H1 (cell line): ENCODE data around the gene GLB1L2.

ENCODE experiments used
- CEBPB ChIP-seq: IDR thresholded peaks from 2 replicates; pipeline ENCODE4 v1.6.1; 2012; ENCODE audit warnings: low read depth, low read length
- EGR1 ChIP-seq: IDR thresholded peaks from 2 replicates; pipeline ENCODE4 v1.6.1; 2011; ENCODE audit warnings: low read depth, low read length, borderline replicate concordance
- EZH2 ChIP-seq: fragments of 200-600 bp; sonication (generic); IDR thresholded peaks from 2 replicates; pipeline ENCODE4 v1.7.1; 2012; ENCODE audit warnings: low read depth, mild to moderate bottlenecking, moderate library complexity, low read length, inconsistent platforms; ENCODE audit not compliant: severe bottlenecking
- GTF2F1 ChIP-seq: IDR thresholded peaks from 2 replicates; pipeline ENCODE4 v1.6.1; 2012; ENCODE audit warnings: low read depth, low read length, improper control_type of control experiment, borderline replicate concordance
- NRF1 ChIP-seq: IDR thresholded peaks from 2 replicates; pipeline ENCODE4 v1.6.1; 2011; ENCODE audit warnings: mild to moderate bottlenecking, low read depth, low read length, improper control_type of control experiment
- POLR2A ChIP-seq, 2 experiments: IDR thresholded peaks; 1 replicate in 1 of 2; 2 replicates in 1 of 2; pipeline ENCODE4 v1.6.1; 2011; ENCODE audit warnings: low read depth in 2 of 2, low read length in 2 of 2, mild to moderate bottlenecking in 2 of 2; ENCODE audit errors: control extremely low read depth in 1 of 2
- POLR2AphosphoS5 ChIP-seq: IDR thresholded peaks from 2 replicates; pipeline ENCODE4 v1.6.1; 2011; ENCODE audit warnings: low read depth, low read length
- RAD21 ChIP-seq, 2 experiments: IDR thresholded peaks in 1 of 2; conservative IDR thresholded peaks in 1 of 2; 2 replicates each; pipeline ENCODE4 v1.6.1; 2011; ENCODE audit warnings: low read depth in 2 of 2, low read length in 2 of 2, improper control_type of control experiment in 1 of 2, inconsistent platforms in 1 of 2, mild to moderate bottlenecking in 1 of 2, moderate library complexity in 1 of 2
- RXRA ChIP-seq: IDR thresholded peaks from 2 replicates; pipeline ENCODE4 v1.6.1; 2011; ENCODE audit warnings: low read depth, mild to moderate bottlenecking, low read length, moderate library complexity; ENCODE audit not compliant: insufficient read depth
- TF ChIP-seq, protein P1 (sequence below), 3 experiments: IDR thresholded peaks; 1 replicate in 2 of 3; 2 replicates in 1 of 3; pipeline versions ENCODE4 v1.5.1 to v1.6.1; 2011; ENCODE audit warnings: low read length in 3 of 3, mild to moderate bottlenecking in 3 of 3, inconsistent platforms in 2 of 3, low read depth in 1 of 3, moderate library complexity in 1 of 3; ENCODE audit not compliant: insufficient read depth in 1 of 3; ENCODE audit errors: control extremely low read depth in 1 of 3
- TF ChIP-seq, protein P2 (sequence below): IDR thresholded peaks from 2 replicates; pipeline ENCODE4 v1.6.1; 2012; ENCODE audit warnings: low read length, inconsistent platforms
- TF ChIP-seq, protein P3 (sequence below): IDR thresholded peaks from 2 replicates; pipeline ENCODE4 v1.6.1; 2011; ENCODE audit warnings: low read depth, mild to moderate bottlenecking, low read length; ENCODE audit not compliant: insufficient read depth

DNA sequence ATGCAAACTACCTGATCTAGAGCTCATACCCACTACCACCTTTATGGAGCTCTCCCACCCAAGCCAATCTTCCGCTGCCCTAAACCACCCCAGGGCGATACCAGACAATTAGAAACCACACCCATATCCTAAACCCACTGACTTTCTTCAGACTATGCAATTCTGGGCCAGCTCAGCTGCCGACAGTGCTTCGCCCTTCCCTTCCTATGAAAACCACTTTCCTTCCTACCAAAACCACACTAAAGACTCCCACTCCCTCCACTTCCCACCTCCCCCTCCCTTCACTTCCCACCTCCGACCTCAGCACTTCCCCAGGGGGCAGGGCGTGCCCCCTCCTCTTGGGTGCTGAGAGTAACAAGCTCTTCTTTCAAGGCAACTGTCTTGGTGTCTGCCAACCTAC, 55.2 kb downstream of the GLB1L2 start:
- TF ChIP-seq GTF2F1 (no peak), RXRA (no peak), RAD21 (IDR thresholded peaks at IDR 0.05 in 1 of 2, conservative IDR thresholded peaks at IDR 0.05 in 1 of 2; ENCODE audit: low read depth in 2 of 2, low read length in 2 of 2) (no peak), EZH2 (no peak), POLR2A (IDR thresholded peaks at IDR 0.05; ENCODE audit: control extremely low read depth in 1 of 2, low read depth in 2 of 2, low read length in 2 of 2) (no peak), CEBPB (no peak), NRF1 (no peak), EGR1 (no peak), POLR2AphosphoS5 (no peak)
- TF ChIP-seq, protein P1, sequence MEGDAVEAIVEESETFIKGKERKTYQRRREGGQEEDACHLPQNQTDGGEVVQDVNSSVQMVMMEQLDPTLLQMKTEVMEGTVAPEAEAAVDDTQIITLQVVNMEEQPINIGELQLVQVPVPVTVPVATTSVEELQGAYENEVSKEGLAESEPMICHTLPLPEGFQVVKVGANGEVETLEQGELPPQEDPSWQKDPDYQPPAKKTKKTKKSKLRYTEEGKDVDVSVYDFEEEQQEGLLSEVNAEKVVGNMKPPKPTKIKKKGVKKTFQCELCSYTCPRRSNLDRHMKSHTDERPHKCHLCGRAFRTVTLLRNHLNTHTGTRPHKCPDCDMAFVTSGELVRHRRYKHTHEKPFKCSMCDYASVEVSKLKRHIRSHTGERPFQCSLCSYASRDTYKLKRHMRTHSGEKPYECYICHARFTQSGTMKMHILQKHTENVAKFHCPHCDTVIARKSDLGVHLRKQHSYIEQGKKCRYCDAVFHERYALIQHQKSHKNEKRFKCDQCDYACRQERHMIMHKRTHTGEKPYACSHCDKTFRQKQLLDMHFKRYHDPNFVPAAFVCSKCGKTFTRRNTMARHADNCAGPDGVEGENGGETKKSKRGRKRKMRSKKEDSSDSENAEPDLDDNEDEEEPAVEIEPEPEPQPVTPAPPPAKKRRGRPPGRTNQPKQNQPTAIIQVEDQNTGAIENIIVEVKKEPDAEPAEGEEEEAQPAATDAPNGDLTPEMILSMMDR (IDR thresholded peaks at IDR 0.05; ENCODE audit: control extremely low read depth in 1 of 3, insufficient read depth in 1 of 3, low read depth in 1 of 3, low read length in 3 of 3), result no peak
- TF ChIP-seq, protein P2, sequence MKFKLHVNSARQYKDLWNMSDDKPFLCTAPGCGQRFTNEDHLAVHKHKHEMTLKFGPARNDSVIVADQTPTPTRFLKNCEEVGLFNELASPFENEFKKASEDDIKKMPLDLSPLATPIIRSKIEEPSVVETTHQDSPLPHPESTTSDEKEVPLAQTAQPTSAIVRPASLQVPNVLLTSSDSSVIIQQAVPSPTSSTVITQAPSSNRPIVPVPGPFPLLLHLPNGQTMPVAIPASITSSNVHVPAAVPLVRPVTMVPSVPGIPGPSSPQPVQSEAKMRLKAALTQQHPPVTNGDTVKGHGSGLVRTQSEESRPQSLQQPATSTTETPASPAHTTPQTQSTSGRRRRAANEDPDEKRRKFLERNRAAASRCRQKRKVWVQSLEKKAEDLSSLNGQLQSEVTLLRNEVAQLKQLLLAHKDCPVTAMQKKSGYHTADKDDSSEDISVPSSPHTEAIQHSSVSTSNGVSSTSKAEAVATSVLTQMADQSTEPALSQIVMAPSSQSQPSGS, result no peak
- TF ChIP-seq, protein P3, sequence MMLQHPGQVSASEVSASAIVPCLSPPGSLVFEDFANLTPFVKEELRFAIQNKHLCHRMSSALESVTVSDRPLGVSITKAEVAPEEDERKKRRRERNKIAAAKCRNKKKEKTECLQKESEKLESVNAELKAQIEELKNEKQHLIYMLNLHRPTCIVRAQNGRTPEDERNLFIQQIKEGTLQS, result no peak
